NCI-H446 (cell line): Measurements from ENCODE around the gene GBP2.
"Not testable (repeated sequence)": the region's sequence is repeated elsewhere in the genome, so short reads cannot be mapped to it uniquely, and the experiment has no call there.

Source experiments
- DNase-seq, 2 experiments: peaks; one replicate each; lab custom pipeline; 2025; lab: John Stamatoyannopoulos, UW

The GBP2 gene

DNA sequence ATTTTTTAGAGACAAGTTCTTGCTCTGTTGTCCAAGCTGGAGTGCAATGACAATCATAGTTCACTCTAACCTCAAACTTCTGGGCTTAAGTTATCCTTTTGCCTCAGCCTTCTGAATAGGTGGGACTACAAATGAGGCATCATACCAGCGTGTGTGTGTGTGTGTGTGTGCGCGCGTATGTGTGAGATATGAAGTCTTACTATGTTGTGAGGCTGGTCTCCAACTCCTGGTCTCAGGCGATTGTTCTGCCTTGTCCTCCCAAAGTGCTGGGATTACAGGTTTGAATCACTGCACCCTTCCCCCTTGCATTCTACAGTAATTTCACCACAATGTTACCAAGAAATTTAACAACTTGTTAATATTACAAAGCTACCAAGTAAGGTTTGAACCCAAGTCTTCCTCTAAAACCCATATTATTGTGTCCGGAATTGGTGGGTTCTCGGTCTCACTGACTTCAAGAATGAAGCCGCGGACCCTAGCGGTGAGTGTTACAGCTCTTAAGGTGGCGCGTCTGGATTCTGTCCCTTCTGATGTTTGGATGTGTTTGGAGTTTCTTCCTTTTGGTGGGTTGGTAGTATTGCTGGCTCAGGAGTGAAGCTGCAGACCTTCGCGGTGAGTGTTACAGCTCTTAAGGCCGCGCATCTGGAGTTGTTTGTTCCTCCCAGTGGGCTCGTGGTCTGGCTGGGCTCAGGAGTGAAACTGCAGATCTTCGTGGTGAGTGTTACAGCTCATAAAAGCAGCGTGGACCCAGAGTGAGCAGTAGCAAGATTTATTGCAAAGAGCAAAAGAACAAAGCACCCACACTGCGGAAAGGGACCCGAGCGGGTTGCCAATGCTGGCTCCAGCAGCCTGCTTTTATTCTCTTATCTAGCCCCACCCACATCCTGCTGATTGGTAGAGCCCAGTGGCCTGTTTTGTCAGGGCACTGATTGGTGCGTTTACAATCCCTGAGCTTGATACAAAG, 970 bp upstream of the GBP2 start:
- not testable (repeated sequence) for DNase-seq

DNA sequence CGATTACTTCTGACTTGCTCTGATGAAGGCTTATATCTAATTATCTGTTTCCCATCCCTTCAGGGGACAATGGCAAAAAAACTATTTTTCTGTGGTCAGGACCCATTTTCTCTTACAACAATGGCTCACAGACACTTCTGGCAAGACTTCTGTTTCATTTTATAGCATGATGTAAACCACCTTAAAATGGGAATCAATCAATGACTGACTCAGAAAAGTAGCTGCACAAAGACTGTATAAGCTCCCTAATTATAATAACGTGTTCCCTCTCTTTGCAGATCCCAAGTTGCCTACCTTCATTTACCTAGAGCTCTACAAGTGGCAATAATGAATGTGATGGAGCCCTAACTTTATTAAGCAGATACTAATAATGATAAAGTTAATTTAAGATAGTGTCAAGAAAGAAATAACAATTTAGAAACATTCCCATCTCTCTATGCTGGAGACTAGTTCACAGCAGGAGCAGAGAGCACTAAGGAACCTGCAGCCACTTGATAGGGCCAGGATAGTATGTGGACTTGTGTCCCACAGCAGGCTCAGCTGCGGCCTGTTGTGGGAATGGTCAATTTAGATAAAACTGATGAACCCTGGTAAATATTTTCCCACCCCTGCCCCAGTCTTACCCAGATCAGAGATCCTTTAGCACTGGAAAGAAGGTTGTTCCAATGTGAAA, 538 bp downstream of the GBP2 start:
- no peak for DNase-seq

DNA sequence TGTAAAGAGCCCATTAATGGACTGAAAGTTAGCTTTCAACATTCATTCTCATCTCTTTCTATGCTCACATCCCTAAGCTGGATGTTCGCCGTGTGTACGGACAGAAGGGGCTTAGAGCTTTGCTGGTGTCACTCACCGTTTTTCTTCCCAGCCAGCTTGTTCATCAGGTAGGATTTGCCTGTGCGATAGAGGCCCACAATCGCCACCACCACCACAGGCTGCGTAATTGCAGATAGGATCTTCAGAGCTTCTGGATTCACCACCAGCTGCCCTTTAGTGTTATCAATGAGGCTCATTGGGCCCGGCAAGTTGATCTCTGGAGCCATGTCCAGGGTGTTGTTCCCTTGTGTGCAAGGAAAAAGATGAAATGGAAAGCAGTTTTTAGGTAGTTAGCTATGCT, 4.3 kb downstream of the GBP2 start:
- DNase-seq = no peak

DNA sequence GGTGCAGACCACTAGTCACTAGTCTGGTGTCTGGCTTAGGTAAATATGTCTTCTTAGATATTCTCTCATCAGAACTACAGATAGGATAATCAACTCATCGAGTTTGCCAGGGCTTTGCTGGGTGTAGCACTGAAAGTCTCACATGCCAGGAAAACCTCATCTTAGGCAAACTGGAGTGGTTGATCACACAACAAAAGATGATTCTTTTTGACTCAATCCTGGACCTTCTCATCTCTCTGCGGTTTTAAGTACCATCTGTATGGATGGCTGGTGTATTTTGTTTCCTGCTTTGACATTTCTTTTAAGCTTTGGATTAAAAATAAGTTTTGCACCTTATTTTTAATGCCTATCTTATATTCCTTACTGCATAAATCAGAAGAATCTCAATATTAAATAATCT, 11.3 kb downstream of the GBP2 start:
- no peak for DNase-seq

DNA sequence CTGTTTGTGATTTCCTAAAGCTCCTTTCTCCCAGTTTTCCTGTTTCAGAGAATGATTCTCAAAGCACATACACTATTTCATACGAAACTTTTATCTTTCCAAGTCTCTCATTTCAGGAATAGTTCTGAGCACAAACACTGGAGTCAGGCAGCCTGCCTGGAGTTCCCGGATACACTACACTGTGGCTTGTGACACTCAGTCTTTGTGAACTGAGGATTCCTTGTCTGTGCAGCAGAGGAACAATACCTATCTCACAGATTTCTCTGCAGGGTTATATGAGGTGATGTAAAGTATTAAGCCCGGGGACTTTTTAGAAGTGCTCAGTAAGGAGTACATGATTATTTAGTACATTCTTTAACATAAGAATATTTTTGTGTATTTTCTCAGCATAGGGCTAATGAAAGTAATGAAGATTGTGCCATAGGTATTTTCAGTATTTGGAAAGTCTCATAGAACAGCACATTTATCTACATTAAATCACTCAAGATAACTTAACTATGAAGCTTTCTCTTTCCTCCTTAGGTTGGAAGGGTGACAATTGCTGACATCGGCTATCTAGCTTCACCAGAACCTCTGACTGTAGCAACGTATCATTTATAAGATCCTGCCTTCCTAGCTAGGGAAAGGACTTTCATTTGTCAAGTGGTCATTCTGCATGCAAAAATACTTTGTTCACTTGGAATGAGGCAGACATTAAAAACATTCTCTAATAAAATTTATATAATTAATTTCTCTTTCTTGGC, 12.9 kb downstream of the GBP2 start:
- no peak for DNase-seq

DNA sequence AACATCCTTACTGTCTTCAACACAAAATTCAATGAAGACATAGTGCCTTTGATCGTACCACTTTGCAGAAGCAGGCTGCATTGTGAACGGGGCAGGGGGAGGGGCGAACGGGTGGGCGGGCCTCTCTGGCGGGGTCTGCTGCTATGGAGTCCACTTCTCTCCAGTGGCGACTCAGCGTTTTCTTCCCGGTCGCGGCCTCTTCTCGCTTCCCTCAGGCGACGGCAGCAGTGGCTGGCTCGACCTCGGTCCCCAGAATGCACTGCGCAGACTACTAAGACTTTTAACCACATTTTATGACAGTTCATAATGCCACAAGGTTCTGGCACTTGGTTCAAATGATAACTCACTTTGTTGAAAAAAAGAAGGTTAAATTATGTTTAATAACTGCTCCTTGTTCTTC, 21.2 kb downstream of the GBP2 start:
- DNase-seq = no peak

DNA sequence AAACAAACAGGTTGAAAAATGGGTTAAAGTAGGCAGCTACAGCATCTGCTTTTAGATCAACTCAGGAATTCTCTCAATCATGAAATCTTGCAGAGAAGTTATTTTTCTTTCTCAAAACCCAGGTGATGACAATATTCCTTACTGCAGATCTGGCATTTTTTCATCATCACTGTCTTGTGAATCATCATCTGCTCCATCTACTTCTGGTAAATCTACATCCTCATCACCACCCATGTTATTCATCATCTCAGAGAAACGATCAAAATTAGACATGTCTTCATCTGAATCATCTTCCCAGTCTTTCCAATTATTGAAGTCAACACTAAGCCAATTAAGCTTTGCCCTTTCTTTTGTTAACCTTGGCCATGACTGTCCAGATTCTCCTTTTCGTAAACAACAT, 21.8 kb downstream of the GBP2 start:
- DNase-seq = no peak

DNA sequence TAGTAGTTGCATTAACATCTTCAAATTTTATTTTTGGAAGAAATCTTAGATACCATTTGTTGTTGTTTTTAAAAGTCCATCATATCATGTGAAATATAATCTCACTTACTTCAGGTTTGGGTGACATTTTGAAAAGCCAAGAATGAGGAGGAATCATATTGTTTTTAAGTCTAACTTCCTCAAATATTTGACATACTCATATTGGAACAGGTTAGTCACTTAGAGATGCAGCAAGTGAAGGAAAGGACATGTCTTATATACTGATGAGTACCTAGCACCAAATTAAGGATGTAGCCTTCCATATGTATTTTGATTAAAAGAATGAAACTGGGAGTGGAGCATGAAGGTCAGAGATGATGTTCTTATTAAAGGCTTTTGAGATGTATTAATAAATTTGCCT, 23.9 kb downstream of the GBP2 start:
- DNase-seq = no peak

DNA sequence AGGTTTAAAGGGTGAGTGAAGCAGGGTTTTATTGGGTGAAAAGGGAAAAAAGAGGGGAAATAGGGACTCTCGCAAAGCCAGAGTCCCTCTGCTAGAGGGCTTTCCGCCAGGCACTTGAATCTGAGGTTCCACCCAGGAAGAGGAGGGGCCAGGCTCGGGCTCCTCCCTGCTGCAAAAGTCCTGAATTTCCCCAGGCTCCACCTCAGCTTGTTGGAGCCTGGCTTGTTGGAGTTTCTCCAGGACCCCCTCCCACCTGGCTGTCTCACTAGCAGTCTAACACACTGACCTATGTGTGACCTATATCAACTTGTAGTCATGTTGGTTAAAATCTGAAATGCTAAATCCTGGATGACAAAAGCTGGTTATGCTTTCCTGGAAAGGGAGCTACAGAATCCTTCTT, 25.5 kb downstream of the GBP2 start:
- no peak for DNase-seq

DNA sequence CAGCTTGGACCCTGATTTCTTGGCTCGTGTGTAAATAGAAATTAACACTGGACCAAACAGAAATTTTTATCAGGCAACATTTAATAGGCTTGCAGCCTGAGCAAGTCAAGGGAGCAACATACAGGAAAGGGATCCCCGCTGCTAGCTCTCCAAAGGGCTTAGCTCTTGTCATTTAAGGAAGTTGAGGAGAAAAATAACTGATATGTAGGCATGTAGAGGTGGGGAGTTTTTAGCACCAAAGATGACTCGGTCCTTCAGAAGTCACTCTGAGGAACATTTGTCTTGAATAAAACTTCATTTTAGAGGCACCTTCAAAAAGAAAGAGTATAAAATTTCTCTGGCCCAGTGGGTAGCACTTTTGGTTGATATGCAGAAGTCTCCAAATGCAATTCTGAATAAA, 27.1 kb downstream of the GBP2 start:
- DNase-seq = no peak

DNA sequence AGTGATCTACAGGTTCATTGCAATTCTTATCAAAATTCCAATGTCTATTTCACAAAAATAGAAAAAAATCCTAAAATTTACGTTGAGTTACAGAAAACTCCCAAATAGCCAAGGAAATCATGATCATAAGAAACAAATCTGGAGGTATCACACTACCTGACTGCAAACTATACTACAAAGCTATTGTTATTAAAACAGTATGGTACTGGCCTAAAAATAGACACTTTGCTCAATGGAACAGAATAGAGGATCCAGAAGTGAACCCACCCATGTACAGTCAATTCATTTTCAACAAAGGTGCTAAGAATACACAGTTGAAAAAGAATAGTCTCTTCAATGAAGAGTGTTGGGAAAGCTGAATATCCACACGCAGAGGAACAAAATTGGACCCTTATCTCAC, 30.2 kb downstream of the GBP2 start:
- no peak for DNase-seq

DNA sequence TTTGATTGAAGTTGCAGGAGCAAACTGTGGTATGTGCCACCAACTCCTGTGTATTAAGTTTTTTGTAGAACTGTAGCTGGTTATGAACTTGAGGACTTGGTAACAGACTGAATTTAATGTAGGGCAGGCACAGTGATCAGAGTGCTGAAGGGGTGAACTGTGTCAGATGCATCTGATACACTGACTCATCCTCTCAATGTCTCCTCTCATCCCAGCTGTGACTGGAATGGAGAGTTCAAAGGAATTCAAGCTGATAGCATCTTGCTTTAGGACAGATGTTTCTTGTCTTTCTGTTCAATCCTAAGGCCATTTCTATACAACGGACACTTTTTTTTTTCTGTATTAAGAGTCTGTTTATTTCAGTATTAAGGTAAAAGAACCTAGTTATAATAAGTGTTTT, 36.0 kb downstream of the GBP2 start:
- no peak for DNase-seq

DNA sequence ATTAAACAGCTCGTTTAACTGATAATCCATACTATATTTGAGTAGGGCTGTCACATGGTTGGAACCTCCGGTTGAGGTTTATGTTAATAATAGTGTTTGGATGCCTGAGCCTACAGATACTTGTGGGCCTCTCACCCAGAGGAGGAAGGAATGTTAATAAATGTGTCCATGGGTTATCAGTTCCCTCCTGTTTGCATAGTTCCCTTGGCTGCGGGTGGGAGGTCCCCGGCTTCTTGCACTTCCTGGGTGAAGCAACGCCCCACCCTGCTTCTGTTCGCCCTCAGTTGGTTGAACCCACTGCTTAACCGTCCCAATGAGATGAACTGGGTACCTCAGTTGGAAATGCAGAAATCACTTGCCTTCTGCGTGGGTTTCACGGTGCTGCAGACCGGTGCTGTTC, 37.3 kb downstream of the GBP2 start:
- no peak for DNase-seq

DNA sequence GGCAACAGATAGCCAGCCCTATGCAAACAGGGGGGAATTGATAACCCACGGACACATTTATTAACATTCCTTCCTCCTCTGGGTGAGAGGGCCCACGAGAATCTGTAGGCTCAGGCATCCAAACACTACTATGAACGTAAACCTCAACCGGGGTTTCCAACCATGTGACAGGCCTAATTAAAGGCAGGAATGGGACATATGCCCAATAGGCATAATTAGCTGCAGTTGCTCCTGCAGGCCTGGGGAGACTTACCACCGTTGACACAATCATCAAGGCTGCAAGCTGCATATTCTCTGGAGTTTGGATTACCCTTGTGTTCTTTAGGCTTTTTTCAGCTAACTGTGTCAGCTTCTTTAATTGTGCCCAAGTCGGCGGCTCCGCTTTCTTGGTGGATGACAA, 38.7 kb downstream of the GBP2 start:
- DNase-seq = peak in 1 of 2 experiments; percentile 30

DNA sequence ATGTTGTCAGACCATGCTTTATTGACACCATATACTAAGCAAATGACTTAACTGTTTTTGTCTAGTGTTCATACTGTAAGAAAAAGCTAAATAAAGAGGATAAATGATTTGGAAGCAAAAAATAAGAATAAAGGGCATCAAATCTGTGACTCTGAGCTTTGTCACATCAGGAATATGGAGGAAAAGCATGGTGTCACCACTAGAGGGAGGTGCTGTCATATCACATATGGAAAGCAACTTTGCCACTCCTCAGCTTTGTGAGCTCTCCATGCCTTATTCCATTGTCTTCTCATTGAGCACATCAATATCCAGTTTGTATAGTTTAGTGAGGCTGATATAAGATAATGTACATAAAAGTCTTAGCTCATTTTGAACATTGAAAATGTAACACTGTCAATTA, 40.1 kb downstream of the GBP2 start:
- peak; percentile 34 to 84 for DNase-seq

DNA sequence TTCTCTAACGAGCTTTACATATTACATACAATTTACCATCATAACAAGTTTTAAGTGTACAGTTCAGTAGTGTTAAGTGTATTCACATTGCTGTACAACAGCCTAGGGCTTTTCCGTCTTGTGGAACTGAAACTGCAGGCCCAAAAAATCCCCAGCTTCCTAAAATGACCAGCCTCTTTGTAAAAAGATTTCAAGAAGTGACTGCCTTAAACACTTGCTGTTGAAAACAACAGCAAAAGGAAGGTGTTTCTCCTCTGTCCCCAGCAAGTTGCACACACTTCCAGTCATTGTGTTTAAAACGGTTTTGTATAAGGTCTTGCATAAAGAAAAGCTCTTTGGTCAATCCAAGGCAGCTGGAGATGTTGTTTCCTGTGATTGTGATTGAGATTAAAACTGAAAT, 44.9 kb downstream of the GBP2 start:
- DNase-seq = no peak

DNA sequence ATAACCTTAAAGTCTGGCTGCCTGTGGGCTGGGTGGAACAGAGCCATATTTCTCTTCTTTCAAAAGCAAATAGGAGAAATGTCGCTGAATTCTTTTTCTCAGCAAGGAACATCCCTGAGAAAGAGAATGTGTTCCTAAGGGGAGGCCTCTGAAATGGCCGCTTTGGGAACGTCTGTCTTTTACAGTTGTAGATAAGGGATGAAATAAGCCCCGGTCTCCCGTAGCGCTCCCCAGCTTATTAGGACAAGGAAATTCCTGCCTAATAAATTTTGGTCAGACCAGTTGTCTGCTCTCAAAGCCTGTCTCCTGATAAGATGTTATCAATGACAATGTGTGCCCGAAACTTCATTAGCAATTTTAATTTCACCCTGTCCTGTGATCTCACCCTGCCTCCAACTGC, 45.8 kb downstream of the GBP2 start:
- DNase-seq = not testable (repeated sequence)

DNA sequence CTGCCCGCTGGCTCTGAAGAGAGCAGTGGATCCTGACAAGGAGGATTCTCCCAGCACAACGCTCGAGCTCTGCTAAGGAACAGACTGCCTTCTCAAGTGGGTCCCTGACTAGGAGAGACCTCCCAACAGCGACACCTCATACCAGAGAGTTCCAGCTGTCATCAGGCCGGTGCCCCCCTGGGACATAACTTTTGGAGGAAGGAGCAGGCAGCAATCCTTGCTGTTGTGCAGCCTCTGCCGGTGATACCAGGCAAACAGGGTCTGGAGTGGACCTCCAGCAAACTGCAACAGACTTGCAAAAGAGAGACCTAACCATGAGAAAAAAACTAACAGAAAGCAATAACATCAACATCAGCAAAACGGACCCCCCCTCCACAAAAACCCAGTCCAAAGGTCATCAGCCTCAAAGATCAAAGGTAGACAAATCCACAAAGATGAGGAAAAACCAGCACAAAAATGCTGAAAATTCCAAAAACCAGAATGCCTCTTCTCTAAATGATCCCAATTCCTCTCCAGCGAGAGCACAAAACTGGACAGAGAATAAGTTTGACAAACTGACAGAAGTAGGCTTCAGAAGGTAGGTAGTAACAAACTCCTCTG, 53.3 kb downstream of the GBP2 start:
- DNase-seq = not testable (repeated sequence)

DNA sequence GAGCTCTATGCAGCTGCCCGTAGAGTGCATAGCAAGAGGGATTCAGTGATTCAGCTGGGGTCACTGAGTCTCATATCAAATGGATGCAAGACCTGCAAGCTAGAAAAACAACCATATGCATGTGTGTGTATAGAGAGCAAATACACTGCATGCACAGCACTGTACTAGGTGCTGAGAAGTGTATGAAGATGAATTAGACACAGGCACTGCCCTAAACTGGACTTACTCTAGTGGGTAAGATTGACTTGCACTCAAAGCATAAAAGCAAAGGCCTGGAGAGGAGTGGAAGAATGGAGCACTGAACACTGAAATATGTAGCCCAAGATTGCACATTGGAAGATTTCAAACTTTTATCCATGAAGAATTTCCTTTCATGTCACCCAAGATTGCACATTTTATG, 55.4 kb downstream of the GBP2 start:
- DNase-seq = no peak

DNA sequence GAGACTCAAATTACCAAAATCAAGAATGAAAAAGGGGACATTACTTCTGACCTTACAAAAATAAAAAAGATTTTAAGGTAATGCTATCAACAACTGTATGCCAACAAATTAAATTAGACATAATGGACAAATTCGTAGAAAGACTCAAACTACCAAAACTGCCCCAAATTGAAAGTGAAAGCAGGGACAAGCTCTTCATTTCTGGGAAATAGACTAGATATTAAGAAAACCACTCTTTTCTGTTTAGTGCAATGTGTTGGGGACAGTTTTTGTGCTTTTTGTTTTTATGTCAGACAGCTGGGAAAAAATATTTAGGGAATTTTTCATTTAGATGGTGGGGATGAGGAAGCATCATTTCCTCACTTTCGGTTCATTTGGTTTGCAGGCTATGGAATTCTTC, 56.0 kb downstream of the GBP2 start:
- no peak for DNase-seq

DNA sequence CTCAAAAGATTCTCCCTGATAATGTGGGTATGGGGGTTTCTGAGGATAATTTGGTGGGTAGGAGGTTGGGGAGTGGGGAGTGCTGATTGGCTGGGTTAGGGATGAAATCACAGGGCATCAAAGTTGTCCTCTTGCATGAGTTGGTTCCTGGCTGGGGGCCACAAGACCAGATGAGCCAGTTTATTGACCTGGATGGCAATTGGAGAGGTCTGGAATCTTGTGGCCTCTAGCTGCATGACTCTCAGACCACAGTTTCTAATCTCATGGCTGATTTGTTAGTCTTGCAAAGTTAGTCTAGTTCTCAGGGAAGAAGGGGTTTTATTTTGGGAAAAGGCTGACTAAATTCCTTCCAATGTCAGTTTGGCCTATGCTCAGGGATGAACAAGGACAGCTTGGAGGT, 57.6 kb downstream of the GBP2 start:
- no peak for DNase-seq
